HFF-Myc (cell line): ENCODE data around the gene PRCC.

Source experiments
- DNase-seq: peaks from one replicate; pipeline ENCODE4 v3.0.0-alpha.2; 2011; ENCODE audit warnings: low read depth; ENCODE audit errors: extremely low read depth
- H3K4me3 ChIP-seq: replicated peaks from 2 replicates; pipeline ENCODE4 v1.5.1; 2011; ENCODE audit warnings: low read depth, mild to moderate bottlenecking, control low read depth, low read length
- TF ChIP-seq, protein P1 (sequence below): IDR thresholded peaks from 2 replicates; pipeline ENCODE4 v1.5.1; 2012; ENCODE audit warnings: mild to moderate bottlenecking, low read depth, low read length, control low read depth; ENCODE audit errors: missing control alignments

PRCC gene

GRCh38 chr1:156740741-156741480 lies 26.4 kb upstream of the PRCC start, which contains the start of gene MRPL24:
MRPL24 (minus strand) TSS chr1:156741088; CDS start chr1:156738704, 2,384 bp downstream.
- TF ChIP-seq, protein P1, sequence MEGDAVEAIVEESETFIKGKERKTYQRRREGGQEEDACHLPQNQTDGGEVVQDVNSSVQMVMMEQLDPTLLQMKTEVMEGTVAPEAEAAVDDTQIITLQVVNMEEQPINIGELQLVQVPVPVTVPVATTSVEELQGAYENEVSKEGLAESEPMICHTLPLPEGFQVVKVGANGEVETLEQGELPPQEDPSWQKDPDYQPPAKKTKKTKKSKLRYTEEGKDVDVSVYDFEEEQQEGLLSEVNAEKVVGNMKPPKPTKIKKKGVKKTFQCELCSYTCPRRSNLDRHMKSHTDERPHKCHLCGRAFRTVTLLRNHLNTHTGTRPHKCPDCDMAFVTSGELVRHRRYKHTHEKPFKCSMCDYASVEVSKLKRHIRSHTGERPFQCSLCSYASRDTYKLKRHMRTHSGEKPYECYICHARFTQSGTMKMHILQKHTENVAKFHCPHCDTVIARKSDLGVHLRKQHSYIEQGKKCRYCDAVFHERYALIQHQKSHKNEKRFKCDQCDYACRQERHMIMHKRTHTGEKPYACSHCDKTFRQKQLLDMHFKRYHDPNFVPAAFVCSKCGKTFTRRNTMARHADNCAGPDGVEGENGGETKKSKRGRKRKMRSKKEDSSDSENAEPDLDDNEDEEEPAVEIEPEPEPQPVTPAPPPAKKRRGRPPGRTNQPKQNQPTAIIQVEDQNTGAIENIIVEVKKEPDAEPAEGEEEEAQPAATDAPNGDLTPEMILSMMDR: no peak
- peak within 1 kb of the TSS; percentile 58 for H3K4me3 ChIP-seq
- DNase-seq: peak; percentile 99

- TF ChIP-seq, protein P1: no peak
- DNase-seq: no peak
- 0 out of 2 replicates have a peak overlapping the region, but pooled peaks have one; percentile 6 for H3K4me3 ChIP-seq
Measured at GRCh38 chr1:156741481-156741983, 25.8 kb upstream of the PRCC start.

GRCh38 chr1:156742017-156742416 lies 25.3 kb upstream of the PRCC start:
- H3K4me3 ChIP-seq: no peak overlapping the region
- TF ChIP-seq, protein P1: no peak
- DNase-seq: no peak

GRCh38 chr1:156742801-156743200 lies 24.5 kb upstream of the PRCC start:
- H3K4me3 ChIP-seq: no peak overlapping the region
- TF ChIP-seq, protein P1: no peak
- DNase-seq: no peak

DNA sequence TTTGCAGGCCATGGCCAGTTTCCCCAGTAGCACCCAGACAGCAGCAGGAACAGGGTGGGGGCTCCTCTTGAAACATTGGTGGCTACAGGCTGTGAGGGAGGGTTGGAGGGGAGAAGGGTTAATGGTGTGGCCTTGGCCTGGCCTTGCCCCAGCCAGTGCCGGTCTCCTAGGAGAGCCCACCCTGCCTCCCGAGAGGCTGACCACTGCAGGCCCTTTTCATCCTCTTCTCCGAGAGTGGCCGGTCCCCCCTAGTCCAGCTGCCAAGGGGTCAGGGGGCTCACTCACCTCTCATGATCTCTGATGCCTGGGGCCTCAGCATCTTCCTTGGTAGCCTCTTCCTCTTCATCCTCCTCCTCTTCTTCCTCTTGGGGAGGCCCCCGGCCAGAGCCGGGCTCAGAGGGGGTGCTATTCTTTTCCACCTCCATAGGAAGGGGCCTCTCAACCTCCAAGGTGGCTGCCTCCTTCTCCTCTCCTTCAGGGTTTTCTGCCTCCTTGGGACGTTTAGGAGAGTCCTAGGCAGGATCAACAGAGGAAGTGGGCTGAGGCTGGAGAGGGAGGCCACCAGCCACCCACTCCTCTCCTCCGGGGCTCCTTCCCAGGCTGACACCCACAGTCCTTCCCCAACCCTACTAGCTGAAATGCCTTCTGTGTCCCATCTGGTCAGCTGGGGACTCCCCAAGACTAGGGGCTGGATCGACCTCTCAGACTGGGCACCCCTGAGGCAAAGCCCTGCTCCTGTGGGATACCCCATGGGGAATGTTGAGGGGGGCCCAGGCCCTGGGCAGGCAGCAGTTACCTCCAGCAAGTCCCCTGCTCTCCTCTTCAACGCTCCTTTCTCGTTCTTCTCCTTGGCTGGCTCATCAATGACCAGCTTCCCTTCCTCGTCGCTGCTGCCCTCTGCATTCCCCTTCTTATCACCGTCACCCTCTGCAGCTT lies 23.7 kb upstream of the PRCC start:
- TF ChIP-seq, protein P1: no peak
- DNase-seq: no peak
- H3K4me3 ChIP-seq: no peak overlapping the region

DNA sequence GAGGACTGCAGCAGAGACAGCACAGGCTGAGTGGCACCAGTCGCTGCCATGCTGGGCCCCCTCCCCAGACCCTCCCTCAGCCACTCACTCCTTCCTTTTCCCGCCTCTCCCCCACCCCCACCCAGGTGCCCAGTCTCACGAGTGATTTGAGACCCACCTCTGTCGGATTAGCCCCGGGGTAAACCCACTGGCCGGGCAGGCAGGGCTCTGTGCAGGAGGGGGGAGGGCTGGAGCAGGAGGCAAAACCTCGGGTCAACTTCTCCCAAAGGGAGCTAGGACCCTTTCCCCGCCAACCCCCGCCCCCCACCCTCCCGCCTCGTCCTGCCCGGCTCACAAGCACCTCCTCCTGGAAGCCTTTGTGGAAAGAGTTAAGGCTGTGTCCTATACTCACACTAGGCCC lies 23.0 kb upstream of the PRCC start:
- no peak for DNase-seq
- TF ChIP-seq, protein P1: no peak
- H3K4me3 ChIP-seq: no peak overlapping the region
